Stimulated activated CD8-positive, alpha-beta memory T cell treated with anti-CD3 and anti-CD28 coated beads, Interleukin-7, amount 100 ng/mL, for 4 hours (primary cell): ENCODE data around the gene TGM5.
"Not testable (repeated sequence)": the region's sequence is repeated elsewhere in the genome, so short reads cannot be mapped to it uniquely, and the experiment has no call there.

ENCODE experiments used
- DNase-seq, 2 donors: peaks; one replicate each; pipeline ENCODE4 v3.0.0-alpha.2; 2020; ENCODE audit warnings: low read depth in 2 of 2

The TGM5 gene

DNA sequence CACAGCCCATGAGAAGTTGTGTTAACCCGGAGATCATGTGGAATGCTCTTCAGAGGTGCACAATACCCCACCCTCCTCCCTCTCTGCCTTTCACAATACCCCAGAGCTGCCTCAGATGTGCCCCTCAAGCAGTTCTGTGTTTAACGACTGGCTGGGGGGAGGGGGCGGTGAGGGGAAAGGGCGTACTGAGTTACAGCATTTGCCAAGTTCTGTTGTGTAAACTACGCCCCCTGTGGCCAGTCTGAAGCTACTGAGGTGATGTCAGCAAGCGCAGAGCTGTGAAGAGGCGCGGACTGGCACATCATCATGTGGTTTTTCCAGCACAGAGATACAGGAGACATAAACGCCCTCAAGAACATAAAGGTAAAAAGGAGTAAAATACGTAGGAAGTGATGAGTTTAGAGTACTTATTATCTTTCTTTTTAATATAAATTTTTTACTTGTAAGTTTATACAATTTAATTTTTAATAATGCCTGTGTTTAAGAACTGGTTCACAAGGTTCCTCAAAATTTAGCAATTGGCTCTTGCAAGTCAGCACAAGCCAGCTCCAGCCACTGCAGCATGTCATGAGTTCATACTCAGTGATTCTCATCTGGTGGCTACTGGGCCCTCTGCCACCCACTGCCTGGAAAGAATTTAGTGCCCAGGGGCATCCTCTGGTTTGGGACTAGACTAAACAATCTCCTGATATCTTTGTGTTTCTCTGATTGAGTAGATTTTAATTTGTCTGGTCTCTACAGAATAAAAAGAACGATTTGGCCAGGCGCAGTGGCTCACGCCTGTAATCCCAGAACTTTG lies 47.6 kb downstream of the TGM5 start:
- no peak for DNase-seq

DNA sequence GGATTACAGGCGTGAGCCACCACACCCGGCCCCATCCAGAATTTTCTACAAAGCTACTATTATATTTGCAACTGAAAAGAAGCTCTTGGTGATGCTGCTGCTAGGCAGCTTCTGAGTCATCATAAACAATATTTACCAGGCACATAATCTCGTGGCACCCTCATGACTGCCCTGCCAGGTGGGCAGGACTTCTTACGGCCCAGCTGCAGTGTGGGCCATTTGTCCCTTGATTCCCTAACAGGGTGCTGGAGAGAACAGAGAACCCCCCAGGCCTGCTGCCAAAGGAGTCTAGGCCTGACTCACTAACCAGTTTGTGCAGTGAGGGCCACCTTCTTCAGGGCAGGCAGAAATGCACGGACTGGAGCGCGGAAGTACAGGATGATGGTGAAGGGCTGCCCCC lies 50.8 kb downstream of the TGM5 start:
- DNase-seq, result no peak

- no peak for DNase-seq
Observed at GRCh38 chr15:43214592-43215295, 52.0 kb downstream of the TGM5 start.

GRCh38 chr15:43214169-43214568 lies 52.6 kb downstream of the TGM5 start:
- DNase-seq, result no peak

DNA sequence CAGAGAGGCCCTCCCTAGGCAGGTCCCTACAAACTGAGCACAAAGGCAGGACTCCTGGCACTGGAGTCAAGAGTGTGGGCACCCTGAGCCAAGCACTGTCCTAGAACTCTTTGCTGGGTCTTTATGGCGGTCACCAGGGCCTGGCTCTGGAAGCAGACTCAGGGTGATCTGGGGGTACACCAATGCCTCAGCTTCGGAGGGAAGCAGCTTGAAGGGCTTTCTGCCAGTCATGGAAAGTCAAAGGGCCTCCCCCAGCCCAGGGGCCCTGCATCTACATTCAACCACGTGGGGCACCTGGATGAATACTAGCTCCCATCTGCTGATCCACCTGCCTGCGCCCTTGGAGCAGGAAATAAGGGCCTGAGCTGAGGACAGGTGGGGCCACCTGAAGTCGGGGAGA lies 53.3 kb downstream of the TGM5 start:
- DNase-seq, result no peak

DNA sequence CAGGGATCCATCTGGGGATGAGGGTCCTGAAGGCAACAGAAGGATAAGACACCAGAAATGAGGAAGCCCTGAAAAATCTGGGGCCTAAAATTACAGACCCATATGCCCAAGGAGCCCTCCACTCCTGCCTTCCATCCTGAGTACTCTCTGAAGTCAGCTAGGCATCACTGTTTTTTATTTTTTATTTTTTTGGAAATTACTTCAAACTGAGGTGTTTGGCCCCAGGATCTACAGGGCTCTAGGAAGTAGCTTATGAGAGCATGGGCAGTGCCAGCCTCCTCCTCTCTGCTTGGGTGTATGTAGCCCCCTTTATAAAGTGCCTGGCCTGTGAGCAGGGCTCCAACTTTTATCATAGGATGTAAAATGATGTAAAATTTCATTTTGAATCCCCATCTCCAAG lies 53.8 kb downstream of the TGM5 start:
- DNase-seq, result no peak

DNA sequence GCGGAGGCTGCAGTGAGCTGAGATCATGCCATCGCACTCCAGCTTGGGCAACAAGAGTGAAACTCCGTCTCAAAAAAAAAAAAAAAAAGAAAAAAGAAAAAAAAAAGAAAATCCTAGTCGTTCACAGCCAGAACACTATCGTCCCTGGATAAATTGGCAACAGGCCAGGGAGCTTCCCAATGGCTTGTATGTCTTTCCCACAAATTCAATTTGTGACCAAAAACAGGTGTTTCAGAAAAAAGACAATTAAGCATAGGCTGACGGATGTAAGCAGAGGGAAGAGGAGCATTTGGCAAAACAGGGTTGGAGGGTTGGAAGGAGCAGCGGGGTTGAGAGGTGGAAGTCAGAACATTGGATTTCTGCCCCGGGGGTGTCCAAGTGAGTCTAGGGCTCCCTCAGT lies 54.4 kb downstream of the TGM5 start:
- DNase-seq, result no peak

GRCh38 chr15:43211224-43211735 lies 55.4 kb downstream of the TGM5 start:
- DNase-seq, result no peak

- no peak for DNase-seq
Observed at GRCh38 chr15:43210807-43211206, 55.9 kb downstream of the TGM5 start.

DNA sequence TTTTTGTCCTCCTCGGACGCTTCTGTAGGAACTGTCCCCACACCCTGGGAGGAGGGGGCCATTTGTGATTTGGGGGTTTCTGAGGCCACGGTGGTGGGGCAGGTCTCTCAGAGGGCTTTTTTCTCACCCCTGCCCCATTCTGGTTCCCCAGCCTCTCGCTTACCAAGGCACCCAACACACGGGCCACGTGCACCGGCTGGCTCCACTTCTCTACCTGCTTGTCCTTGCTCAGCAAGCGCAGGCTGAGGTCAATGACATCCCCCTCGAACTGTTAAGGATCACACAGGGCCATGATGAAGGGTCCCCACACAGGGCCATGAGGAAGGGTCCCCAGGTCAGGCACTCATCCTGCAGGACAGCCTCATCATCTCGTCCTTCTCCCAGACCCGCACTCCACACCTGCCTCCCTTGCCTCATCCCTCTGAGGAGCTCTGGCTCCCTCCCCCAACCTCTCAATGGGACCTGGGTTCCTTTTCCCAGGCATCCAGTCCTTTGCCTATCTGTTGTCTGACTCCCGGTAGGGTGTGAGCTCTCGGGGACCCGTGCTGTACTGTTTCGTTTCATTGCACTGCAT lies 56.5 kb downstream of the TGM5 start:
- DNase-seq, result no peak

GRCh38 chr15:43209059-43209824 lies 57.5 kb downstream of the TGM5 start:
- DNase-seq, result no peak

DNA sequence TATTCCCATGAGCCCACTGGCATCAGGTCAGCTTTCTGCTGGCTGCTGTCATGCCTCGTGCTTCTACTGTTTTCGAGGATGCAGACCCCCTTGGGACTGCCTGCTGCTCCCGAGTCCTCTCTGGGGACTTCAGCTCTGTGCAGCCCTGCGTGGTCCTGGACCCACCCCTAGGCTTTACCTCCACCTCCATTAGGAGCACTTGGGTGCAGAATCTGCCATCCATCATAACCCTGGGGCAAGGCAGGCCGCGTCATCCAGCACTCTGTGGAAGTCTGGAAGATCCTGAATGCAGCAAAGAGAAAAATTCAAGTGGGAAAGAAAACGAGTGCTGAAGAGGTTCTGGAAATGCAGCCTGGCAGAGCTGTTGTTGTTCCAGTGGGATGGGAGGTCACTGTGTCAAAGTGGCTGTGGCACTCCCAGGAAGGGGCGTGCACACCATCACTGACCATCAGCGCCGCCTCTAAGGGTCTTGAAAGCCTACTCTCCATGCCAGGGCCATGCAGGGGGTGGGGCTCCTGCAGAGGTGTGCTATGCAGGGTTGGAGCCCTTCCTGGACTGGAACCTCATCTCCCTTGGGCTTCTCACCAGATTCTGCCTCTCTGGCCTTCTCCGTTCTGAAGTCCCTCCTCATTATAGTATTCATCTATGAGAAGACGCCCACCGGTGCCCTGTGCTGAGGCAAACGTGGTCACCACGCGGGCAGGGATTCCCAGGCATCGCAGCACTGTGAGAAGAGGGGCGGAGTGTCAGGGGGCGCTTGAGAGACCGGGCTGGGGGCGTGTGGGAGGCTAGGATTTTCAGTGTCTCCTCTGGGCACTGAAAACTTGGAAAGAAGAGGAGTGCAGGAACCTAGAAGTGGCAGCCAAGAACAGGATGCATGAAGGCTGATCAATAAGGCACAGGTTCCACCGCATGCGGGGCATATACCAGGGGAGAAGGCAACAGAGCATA lies 58.4 kb downstream of the TGM5 start:
- no peak for DNase-seq

DNA sequence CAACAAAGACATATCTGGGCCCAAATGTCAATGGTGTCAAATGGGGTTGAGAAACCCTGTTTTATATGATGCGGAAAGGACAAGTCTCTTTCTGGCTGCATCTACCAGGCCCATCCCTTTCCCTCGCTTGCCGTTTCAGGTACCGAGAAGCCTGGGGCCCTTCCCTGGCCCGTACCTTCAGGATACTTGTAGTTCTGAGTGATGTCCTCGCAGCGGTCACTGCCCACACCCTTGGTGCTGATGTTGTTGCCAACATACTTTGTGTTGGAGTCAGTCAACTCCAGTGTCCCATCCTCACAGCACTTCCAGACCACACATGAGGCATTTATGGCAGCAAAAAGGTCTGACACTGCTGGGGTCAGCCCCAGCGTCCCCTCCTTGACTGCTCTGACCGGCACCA lies 59.7 kb downstream of the TGM5 start:
- no peak for DNase-seq

DNA sequence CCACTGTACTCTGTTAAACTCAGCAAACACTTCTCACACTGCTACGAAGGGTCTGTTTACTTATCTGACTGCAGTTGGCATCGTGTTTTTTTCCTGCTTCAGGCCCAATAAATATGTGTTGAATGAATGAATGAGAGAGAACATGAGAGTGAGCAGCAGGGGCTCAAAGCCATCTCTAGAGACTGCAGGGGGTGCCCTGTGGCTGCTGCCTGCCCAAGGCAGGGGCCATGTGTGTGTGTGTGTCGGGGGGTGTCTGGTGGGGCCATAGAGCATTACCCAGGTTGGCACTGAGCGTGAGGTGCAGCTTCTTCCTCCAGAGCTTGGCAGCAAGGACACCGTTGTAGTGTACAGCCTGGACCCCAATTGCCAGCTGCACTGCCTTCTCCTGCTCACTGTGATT lies 60.7 kb downstream of the TGM5 start:
- DNase-seq, result no peak

GRCh38 chr15:43204016-43204901 lies 62.5 kb downstream of the TGM5 start:
- peak in 1 of 2 donors; percentile 26 for DNase-seq

- DNase-seq, result no peak
Observed at GRCh38 chr15:43199945-43200488, 66.7 kb downstream of the TGM5 start.

- DNase-seq, result no peak
Observed at GRCh38 chr15:43198992-43199391, 67.7 kb downstream of the TGM5 start.

GRCh38 chr15:43198556-43198955 lies 68.2 kb downstream of the TGM5 start:
- not testable (repeated sequence) for DNase-seq

GRCh38 chr15:43197773-43198172 lies 69.0 kb downstream of the TGM5 start:
- DNase-seq, result not testable (repeated sequence)
